ENCODE data around the gene DNAJC4. TPM values are rescaled to one million over a fixed set of nuclear protein-coding genes. Genes with fewer than 3 reads are reported as not detected.

The DNAJC4 gene
- total RNA-seq, 4 donors from 2014 or later = 19.2 to 25.8 (median 21.6) TPM

DNA sequence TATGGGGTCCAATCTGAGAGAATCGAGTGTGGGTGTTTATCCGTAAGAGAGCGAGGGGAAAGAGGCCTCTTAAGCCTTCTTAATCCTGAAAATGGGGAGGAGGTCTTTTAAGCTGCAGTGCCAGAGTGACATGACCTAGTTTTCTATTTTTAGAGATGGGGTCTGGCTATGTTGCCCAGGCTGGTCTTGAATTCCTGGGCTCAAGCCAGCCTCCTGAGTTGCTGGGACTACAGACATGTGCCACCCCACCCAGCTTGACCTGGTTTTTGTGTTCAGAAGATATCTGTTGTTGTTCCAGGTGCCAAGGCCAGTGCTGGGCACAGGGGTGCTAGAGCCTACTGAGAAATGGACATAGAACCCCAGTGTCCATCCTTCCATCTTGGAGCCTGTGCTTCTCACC is 52.7 kb downstream of the DNAJC4 start:
- ATAC-seq (ENCODE audit: low FRiP score) (no peak), DNase-seq (ENCODE audit: low spot score) (no peak)
- TF ChIP-seq, protein P1, sequence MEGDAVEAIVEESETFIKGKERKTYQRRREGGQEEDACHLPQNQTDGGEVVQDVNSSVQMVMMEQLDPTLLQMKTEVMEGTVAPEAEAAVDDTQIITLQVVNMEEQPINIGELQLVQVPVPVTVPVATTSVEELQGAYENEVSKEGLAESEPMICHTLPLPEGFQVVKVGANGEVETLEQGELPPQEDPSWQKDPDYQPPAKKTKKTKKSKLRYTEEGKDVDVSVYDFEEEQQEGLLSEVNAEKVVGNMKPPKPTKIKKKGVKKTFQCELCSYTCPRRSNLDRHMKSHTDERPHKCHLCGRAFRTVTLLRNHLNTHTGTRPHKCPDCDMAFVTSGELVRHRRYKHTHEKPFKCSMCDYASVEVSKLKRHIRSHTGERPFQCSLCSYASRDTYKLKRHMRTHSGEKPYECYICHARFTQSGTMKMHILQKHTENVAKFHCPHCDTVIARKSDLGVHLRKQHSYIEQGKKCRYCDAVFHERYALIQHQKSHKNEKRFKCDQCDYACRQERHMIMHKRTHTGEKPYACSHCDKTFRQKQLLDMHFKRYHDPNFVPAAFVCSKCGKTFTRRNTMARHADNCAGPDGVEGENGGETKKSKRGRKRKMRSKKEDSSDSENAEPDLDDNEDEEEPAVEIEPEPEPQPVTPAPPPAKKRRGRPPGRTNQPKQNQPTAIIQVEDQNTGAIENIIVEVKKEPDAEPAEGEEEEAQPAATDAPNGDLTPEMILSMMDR (IDR thresholded peaks at IDR 0.05) = no peak

Other genes starting within 250 kb of the DNAJC4 start
- 10 to 100 TPM; 44.4 to 59.2 (median 52.5) TPM for gene OTUB1, start 244.1 kb upstream of the DNAJC4 start, total RNA-seq
- not detected for gene FLRT1, start 194.6 kb upstream of the DNAJC4 start, total RNA-seq
- 10 to 100 TPM; 13.8 to 40.9 (median 26.2) TPM for gene MACROD1, start 64.4 kb upstream of the DNAJC4 start, total RNA-seq
- 100 to 1,000 TPM in 2 of 4 donors, 10 to 100 TPM in 2; 73.0 to 174 (median 135) TPM for gene STIP1, start 44.4 kb upstream of the DNAJC4 start, total RNA-seq
- 100 to 1,000 TPM in 1 of 4 donors, 10 to 100 TPM in 3; 35.0 to 101 (median 45.6) TPM for gene FERMT3, start 23.8 kb upstream of the DNAJC4 start, total RNA-seq
- 10 to 100 TPM; 26.3 to 56.6 (median 37.3) TPM for gene TRPT1, start 4.4 kb upstream of the DNAJC4 start, total RNA-seq
- 10 to 100 TPM; 22.8 to 47.8 (median 38.0) TPM for gene NUDT22, start 4.3 kb upstream of the DNAJC4 start, total RNA-seq
- 100 to 1,000 TPM in 3 of 4 donors, 10 to 100 TPM in 1; 89.2 to 172 (median 149) TPM for gene VEGFB, start 4.0 kb downstream of the DNAJC4 start, total RNA-seq
- 10 to 100 TPM; 41.8 to 78.5 (median 49.5) TPM for gene FKBP2, start 10.5 kb downstream of the DNAJC4 start, total RNA-seq
- gene PPP1R14B, start 16.4 kb downstream of the DNAJC4 start, total RNA-seq = 100 to 1,000 TPM in 1 of 4 donors, 10 to 100 TPM in 3; 95.0 to 140 (median 97.9) TPM
- 10 to 100 TPM; 14.7 to 26.5 (median 19.7) TPM for gene PLCB3, start 21.0 kb downstream of the DNAJC4 start, total RNA-seq
- 10 to 100 TPM; 47.9 to 89.7 (median 78.8) TPM for gene BAD, start 54.1 kb downstream of the DNAJC4 start, total RNA-seq
- gene GPR137, start 55.3 kb downstream of the DNAJC4 start, total RNA-seq = 10 to 100 TPM in 3 of 4 donors, 1 to 10 TPM in 1; 8.2 to 20.6 (median 12.7) TPM
- gene KCNK4, start 60.8 kb downstream of the DNAJC4 start, total RNA-seq = not detected
- gene CATSPERZ, start 69.8 kb downstream of the DNAJC4 start, total RNA-seq = not detected
- 10 to 100 TPM; 32.1 to 50.8 (median 44.6) TPM for gene ESRRA, start 75.0 kb downstream of the DNAJC4 start, total RNA-seq
- 100 to 1,000 TPM; 180 to 263 (median 215) TPM for gene TRMT112, start 87.0 kb downstream of the DNAJC4 start, total RNA-seq
- gene PRDX5, start 87.6 kb downstream of the DNAJC4 start, total RNA-seq = 100 to 1,000 TPM; 174 to 263 (median 238) TPM
- gene CCDC88B, start 109.7 kb downstream of the DNAJC4 start, total RNA-seq = 10 to 100 TPM in 2 of 4 donors, 1 to 10 TPM in 2; 6.2 to 24.1 (median 10.3) TPM
- 10 to 100 TPM; 15.7 to 64.2 (median 28.1) TPM for gene RPS6KA4, start 128.6 kb downstream of the DNAJC4 start, total RNA-seq

All from omental fat pad (tissue), 4 donors.